ENCODE measurements around the gene EIF3C.
"Not testable (repeated sequence)": the region's sequence is repeated elsewhere in the genome, so short reads cannot be mapped to it uniquely, and the experiment has no call there.

EIF3C gene

DNA sequence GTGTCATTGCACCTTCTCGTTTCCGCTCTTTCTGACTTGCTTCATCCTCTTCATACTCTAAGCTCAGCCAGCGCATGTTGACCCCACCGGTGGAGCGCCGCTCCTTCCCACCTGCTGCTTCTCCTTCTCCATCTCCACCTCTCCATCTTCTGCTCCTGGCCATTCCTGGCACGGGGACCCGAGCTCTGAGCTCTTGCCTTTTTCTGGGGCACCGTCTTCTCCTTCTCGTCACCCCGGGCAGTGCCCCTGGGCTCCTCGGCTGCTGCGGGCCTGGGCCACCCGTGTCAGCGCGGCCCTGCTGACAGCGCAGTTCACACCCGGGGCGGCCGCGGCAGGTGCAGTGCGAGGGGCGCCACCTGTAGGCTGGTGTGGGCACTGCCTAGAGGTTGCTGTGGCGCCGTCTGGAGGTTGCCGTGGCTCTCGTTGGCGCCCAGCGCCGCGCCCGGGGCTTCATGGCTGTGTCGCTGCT lies 38.8 kb downstream of the EIF3C start:
- not testable (repeated sequence) for FAIRE-seq

GRCh38 chr16:28750469-28751067 lies 39.3 kb downstream of the EIF3C start:
- FAIRE-seq = not testable (repeated sequence)

GRCh38 chr16:28751487-28751886 lies 40.2 kb downstream of the EIF3C start, which contains the start of gene NPIPB9:
TSS of gene NPIPB9 (plus strand) at chr16:28751787.
- FAIRE-seq = not testable (repeated sequence)

GRCh38 chr16:28781697-28782096 lies 70.4 kb downstream of the EIF3C start:
- not testable (repeated sequence) for FAIRE-seq

DNA sequence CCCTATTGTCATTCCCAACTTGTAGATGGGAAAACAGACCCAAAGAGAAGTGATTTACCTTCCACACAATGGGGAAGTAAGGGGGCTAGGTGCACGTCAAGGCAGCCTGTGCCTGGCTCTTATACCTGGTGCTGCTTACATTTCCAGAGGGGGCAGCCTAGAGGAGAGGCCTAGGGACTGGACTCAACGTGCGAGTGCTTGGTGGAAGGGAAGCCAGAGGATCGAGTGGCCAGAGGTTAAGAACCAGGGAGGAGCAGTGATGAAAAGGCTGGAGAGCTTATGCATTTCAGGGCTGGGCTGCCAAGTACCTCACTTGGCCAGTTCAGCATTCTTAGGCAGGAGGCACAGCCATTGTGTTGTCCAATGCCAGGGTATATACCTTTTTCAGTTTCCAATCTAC lies 71.1 kb downstream of the EIF3C start:
- not testable (repeated sequence) for FAIRE-seq
